Trophoblast cell (in vitro differentiated cells and primary cell): ENCODE data around the gene ZNF567.

Experiments
- DNase-seq, 2 donors: peaks; one replicate each; pipeline ENCODE4 v3.0.0-alpha.2; 2016
- H2AFZ ChIP-seq: 2 replicates; pipeline ENCODE4 v1.6.1; 2013; ENCODE audit warnings: low read length, moderate library complexity, mild to moderate bottlenecking; ENCODE audit not compliant: insufficient read depth, poor library complexity
- H2AK5ac ChIP-seq: 2 replicates; pipeline ENCODE4 v1.6.1; 2013; ENCODE audit warnings: mild to moderate bottlenecking, low read length
- H2BK120ac ChIP-seq: 2 replicates; pipeline ENCODE4 v1.6.1; 2013; ENCODE audit warnings: low read length, mild to moderate bottlenecking, moderate library complexity; ENCODE audit not compliant: insufficient read depth, poor library complexity
- H2BK12ac ChIP-seq: 2 replicates; pipeline ENCODE4 v1.6.1; 2013; ENCODE audit warnings: mild to moderate bottlenecking, low read length, moderate library complexity
- H2BK5ac ChIP-seq: 2 replicates; pipeline ENCODE4 v1.6.1; 2013; ENCODE audit warnings: low read length, low read depth, moderate library complexity, mild to moderate bottlenecking; ENCODE audit not compliant: poor library complexity
- H3K14ac ChIP-seq: 2 replicates; pipeline ENCODE4 v1.6.1; 2013; ENCODE audit warnings: mild to moderate bottlenecking, low read length
- H3K18ac ChIP-seq: 2 replicates; pipeline ENCODE4 v1.6.1; 2013; ENCODE audit warnings: mild to moderate bottlenecking, low read length
- H3K23ac ChIP-seq: 2 replicates; pipeline ENCODE4 v1.6.1; 2013; ENCODE audit warnings: low read length
- H3K27ac ChIP-seq: 2 replicates; pipeline ENCODE4 v1.5.1; 2013; ENCODE audit warnings: low read depth, mild to moderate bottlenecking, inconsistent platforms, low read length, moderate library complexity
- H3K27me3 ChIP-seq: 2 replicates; pipeline ENCODE4 v1.6.1; 2013; ENCODE audit warnings: inconsistent platforms, mild to moderate bottlenecking, low read length, moderate library complexity; ENCODE audit not compliant: insufficient read depth
- H3K36me3 ChIP-seq, 2 experiments: 1 replicate in 1 of 2; 2 replicates in 1 of 2; pipeline ENCODE4 v1.6.1; 2013; ENCODE audit warnings: low read length in 2 of 2, mild to moderate bottlenecking in 2 of 2, moderate library complexity in 1 of 2; ENCODE audit not compliant: insufficient read depth in 2 of 2, control insufficient read depth in 1 of 2
- H3K4ac ChIP-seq: 2 replicates; pipeline ENCODE4 v1.6.1; 2013; ENCODE audit warnings: low read depth, mild to moderate bottlenecking, low read length, moderate library complexity
- H3K4me1 ChIP-seq, 2 experiments: 1 replicate in 1 of 2; 2 replicates in 1 of 2; pipeline ENCODE4 v1.6.1; 2013; ENCODE audit warnings: low read length in 2 of 2, mild to moderate bottlenecking in 2 of 2, moderate library complexity in 1 of 2; ENCODE audit not compliant: insufficient read depth in 2 of 2, control insufficient read depth in 1 of 2
- H3K4me2 ChIP-seq: 2 replicates; pipeline ENCODE4 v1.6.1; 2013; ENCODE audit warnings: inconsistent platforms, mild to moderate bottlenecking, low read length, moderate library complexity
- H3K4me3 ChIP-seq: 2 replicates; pipeline ENCODE4 v1.5.1; 2013; ENCODE audit warnings: mild to moderate bottlenecking, low read depth, low read length, inconsistent platforms
- H3K79me1 ChIP-seq: one replicate; pipeline ENCODE4 v1.6.1; 2013; ENCODE audit warnings: low read length
- H3K79me2 ChIP-seq: 2 replicates; pipeline ENCODE4 v1.6.1; 2013; ENCODE audit warnings: low read length, mild to moderate bottlenecking; ENCODE audit not compliant: control insufficient read depth, insufficient read depth, poor library complexity
- H3K9ac ChIP-seq: 2 replicates; pipeline ENCODE4 v1.6.1; 2013; ENCODE audit warnings: mild to moderate bottlenecking, low read length
- H3K9me3 ChIP-seq: 2 replicates; pipeline ENCODE4 v1.6.1; 2013; ENCODE audit warnings: low read depth, mild to moderate bottlenecking, control low read depth, inconsistent platforms, low read length; ENCODE audit not compliant: insufficient read depth
- H4K12ac ChIP-seq: 2 replicates; pipeline ENCODE4 v1.6.1; 2013; ENCODE audit warnings: low read depth, mild to moderate bottlenecking, low read length, moderate library complexity
- H4K8ac ChIP-seq: 2 replicates; pipeline ENCODE4 v1.6.1; 2013; ENCODE audit warnings: low read depth, mild to moderate bottlenecking, low read length, moderate library complexity
- H4K91ac ChIP-seq: one replicate; pipeline ENCODE4 v1.6.1; 2013; ENCODE audit warnings: low read depth, mild to moderate bottlenecking, low read length, moderate library complexity
- WGBS: extraction: QIAGEN DNeasy Blood & Tissue Kit; methylation state at CpG from one replicate; pipeline ENCODE4 v1.1.7; 2013; ENCODE audit warnings: missing lambda C conversion rate; ENCODE audit not compliant: insufficient read length, insufficient coverage; ENCODE audit errors: extremely low coverage; 5-methylcytosine and 5-hydroxymethylcytosine counted together

Gene ZNF567

DNA sequence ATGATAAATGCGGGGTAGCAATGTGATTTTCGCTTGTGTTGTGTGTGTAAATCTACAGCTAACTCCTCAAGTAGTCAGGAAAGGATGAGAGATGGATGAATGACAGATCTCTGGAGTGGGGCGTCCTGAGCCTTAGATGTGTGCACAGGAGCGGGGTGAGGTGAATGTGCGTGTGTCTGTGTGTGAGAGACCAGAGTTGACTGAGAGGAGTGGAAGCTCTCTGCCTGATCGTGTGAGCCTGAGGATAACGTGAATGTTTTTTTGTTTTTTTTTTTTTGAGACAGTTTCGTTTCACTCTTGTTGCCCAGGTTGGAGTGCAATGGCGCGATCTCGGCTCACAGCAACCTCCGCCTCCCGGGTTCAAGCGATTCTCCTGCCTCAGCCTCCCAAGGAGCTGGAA is 21.6 kb upstream of the ZNF567 start:
- WGBS, result no CpG with 5 or more reads among the region's 14 CpGs
- no peak overlapping the region for H2BK12ac ChIP-seq

DNA sequence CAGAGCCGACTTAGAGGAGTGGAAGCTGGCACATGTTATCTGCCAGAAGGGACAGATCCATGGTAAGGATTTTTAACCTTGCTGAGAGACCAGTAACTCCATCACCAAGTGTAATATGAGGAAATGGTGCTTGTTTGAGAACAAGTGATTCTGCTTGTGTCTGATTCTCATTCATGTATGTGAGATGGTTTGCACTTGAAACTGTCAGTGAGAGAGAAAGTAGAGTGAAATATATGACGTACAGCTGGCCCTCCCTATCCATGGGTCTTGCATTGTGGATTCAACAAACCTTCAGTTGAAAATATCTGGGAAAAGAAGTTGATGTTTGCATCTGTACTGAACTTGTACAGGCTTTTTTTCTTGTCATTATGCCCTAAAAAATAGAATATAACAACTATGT is 18.8 kb upstream of the ZNF567 start:
- Histone ChIP-seq H4K12ac (no peak overlapping the region), H3K4ac (no peak overlapping the region), H3K79me2 (peaks cover 4% of the 10 kb centered on the region), H3K9ac (no peak overlapping the region), H3K14ac (no peak overlapping the region), H3K9me3 (no peaks in the 10 kb centered on the region), H2AK5ac (no peak overlapping the region), H4K91ac (no peak overlapping the region), H3K79me1 (peaks cover 6% of the 10 kb centered on the region), H3K27ac (no peak overlapping the region), H3K4me3 (no peak overlapping the region), H3K4me1 (peaks cover 6 to 10% of the 10 kb centered on the region in 2 experiments), H4K8ac (no peak overlapping the region), H3K4me2 (no peak overlapping the region), H3K36me3 (peaks cover 3 to 4% of the 10 kb centered on the region in 2 experiments), H2BK12ac (no peak overlapping the region), H2BK120ac (no peak overlapping the region), H3K23ac (no peak overlapping the region), H2AFZ (no peak overlapping the region), H3K18ac (no peak overlapping the region), H2BK5ac (no peak overlapping the region), H3K27me3 (no peaks in the 10 kb centered on the region)
- DNase-seq, result no peak
- WGBS, result no CpG with 5 or more reads among the region's 2 CpGs

More for the DNA sequence above, 21.6 kb upstream of the ZNF567 start:
- Histone ChIP-seq H3K4ac (no peak overlapping the region), H2BK5ac (no peak overlapping the region), H3K9ac (no peak overlapping the region), H3K4me2 (peak overlapping the region; percentile 69), H3K18ac (no peak overlapping the region), H3K23ac (no peak overlapping the region), H4K12ac (no peak overlapping the region), H4K8ac (no peak overlapping the region), H4K91ac (no peak overlapping the region), H2BK120ac (no peak overlapping the region), H3K79me2 (peaks cover 4% of the 10 kb centered on the region), H3K36me3 (peaks cover 5 to 8% of the 10 kb centered on the region in 2 experiments), H3K14ac (no peak overlapping the region), H3K9me3 (no peaks in the 10 kb centered on the region), H2AK5ac (no peak overlapping the region), H3K79me1 (peaks cover 6% of the 10 kb centered on the region), H3K4me1 (peaks cover 6 to 10% of the 10 kb centered on the region in 2 experiments), H2AFZ (no peak overlapping the region), H3K27me3 (no peaks in the 10 kb centered on the region), H3K27ac (no peak overlapping the region), H3K4me3 (peak overlapping the region; percentile 84)
- no peak for DNase-seq

DNA sequence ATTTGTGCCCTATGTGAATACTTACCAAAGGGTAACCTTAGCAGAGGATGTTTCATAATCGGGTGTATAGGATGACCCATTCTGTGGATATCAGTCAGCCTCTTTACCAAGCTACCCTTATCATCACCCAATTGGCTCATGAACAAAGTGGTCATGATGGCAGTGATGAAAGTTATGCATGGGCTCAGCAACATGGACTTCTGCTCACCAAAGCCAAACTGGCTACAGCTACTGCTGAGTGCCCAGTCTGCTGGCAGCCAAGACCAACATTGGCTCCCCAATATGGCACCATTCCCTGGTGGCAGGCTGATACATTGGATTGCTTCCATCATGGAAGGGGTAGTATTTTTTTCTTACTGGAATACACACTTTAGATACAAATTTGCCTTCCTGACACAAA is 15.0 kb upstream of the ZNF567 start:
- H3K9ac ChIP-seq, result peak overlapping the region; percentile 61
- H4K12ac ChIP-seq, result no peak overlapping the region
- H3K79me2 ChIP-seq, result no peaks in the 10 kb centered on the region
- H2BK120ac ChIP-seq, result no peak overlapping the region
- no peak overlapping the region for H3K4me3 ChIP-seq
- H2BK5ac ChIP-seq, result no peak overlapping the region
- peaks cover 0 to 2% of the 10 kb centered on the region in 2 experiments for H3K36me3 ChIP-seq
- H3K79me1 ChIP-seq, result no peaks in the 10 kb centered on the region
- no peak overlapping the region for H2AK5ac ChIP-seq
- peak overlapping the region; percentile 98 for H3K23ac ChIP-seq
- peaks cover 5 to 6% of the 10 kb centered on the region in 2 experiments for H3K4me1 ChIP-seq
- no peak overlapping the region for H4K8ac ChIP-seq
- H3K27ac ChIP-seq, result no peak overlapping the region
- no peak overlapping the region for H3K14ac ChIP-seq
- no peak overlapping the region for H3K4ac ChIP-seq
- H3K18ac ChIP-seq, result no peak overlapping the region
- no peak overlapping the region for H3K4me2 ChIP-seq
- no peaks in the 10 kb centered on the region for H3K9me3 ChIP-seq
- H4K91ac ChIP-seq, result no peak overlapping the region
- DNase-seq, result no peak
- no peak overlapping the region for H2AFZ ChIP-seq
- no peaks in the 10 kb centered on the region for H3K27me3 ChIP-seq
- no peak overlapping the region for H2BK12ac ChIP-seq
- no CpG with 5 or more reads among the region's 1 CpG for WGBS

DNA sequence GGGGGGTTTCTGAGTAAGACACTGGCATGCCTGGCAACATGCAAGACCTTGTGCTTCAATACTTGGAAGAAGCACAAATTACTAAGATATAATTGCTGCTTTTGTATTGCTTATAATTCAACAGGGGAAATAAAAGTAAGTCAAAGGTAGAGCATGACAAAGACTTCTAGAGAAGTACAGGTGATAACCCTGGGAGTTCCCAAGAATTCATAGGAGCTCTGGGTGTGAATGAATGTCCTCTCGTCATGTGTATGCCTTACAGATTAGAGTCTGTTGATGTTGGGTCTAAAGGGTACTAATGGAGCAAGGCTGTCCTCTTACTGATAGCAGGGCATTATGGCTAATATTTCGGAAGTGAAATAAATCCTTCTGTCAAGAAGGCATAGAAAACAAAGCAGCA is 13.2 kb upstream of the ZNF567 start:
- Histone ChIP-seq H3K18ac (no peak overlapping the region), H4K12ac (no peak overlapping the region)
- no CpG with 5 or more reads among the region's 2 CpGs for WGBS

More for the DNA sequence above, 13.2 kb upstream of the ZNF567 start:
- Histone ChIP-seq H3K27me3 (no peaks in the 10 kb centered on the region), H3K9me3 (no peaks in the 10 kb centered on the region), H2BK12ac (no peak overlapping the region), H3K79me1 (no peaks in the 10 kb centered on the region), H3K14ac (no peak overlapping the region), H2AFZ (no peak overlapping the region), H3K9ac (no peak overlapping the region), H2AK5ac (no peak overlapping the region), H4K8ac (no peak overlapping the region), H4K91ac (no peak overlapping the region), H3K4ac (no peak overlapping the region), H3K4me2 (no peak overlapping the region), H2BK120ac (no peak overlapping the region), H3K4me1 (no peaks in the 10 kb centered on the region), H3K4me3 (no peak overlapping the region), H3K36me3 (peaks cover 2 to 6% of the 10 kb centered on the region in 2 experiments), H2BK5ac (no peak overlapping the region), H3K23ac (no peak overlapping the region), H3K79me2 (no peaks in the 10 kb centered on the region), H3K27ac (no peak overlapping the region)
- DNase-seq, result no peak
